ENCODE measurements around the gene PHLDA1.

Gene PHLDA1

GRCh38 chr12:76037130-76038103, 5.8 kb upstream of the PHLDA1 start:
- peak; percentile 9 for DNase-seq (ENCODE audit: low read depth)

GRCh38 chr12:76035045-76035444, 3.5 kb upstream of the PHLDA1 start:
- no peak for DNase-seq (ENCODE audit: low read depth)

- no peak for DNase-seq (ENCODE audit: low read depth)
These were observed 1.8 kb upstream of the PHLDA1 start for GRCh38 chr12:76033081-76034011.

- DNase-seq (ENCODE audit: low read depth), result no peak
These were observed 736 bp upstream of the PHLDA1 start for GRCh38 chr12:76032043-76032981.

GRCh38 chr12:76031081-76031413, 529 bp downstream of the PHLDA1 start:
- DNase-seq (ENCODE audit: low read depth), result no peak

- peak; percentile 4 for DNase-seq (ENCODE audit: low read depth)
These were observed 1.1 kb downstream of the PHLDA1 start for GRCh38 chr12:76030341-76031080.

GRCh38 chr12:76029982-76030340, 1.6 kb downstream of the PHLDA1 start:
- DNase-seq (ENCODE audit: low read depth), result no peak

- DNase-seq (ENCODE audit: low read depth), result no peak
These were observed 2.9 kb downstream of the PHLDA1 start for GRCh38 chr12:76028571-76029277.

GRCh38 chr12:76026643-76027063, 4.9 kb downstream of the PHLDA1 start:
- DNase-seq (ENCODE audit: low read depth), result no peak

- DNase-seq (ENCODE audit: low read depth), result no peak
These were observed 5.7 kb downstream of the PHLDA1 start for GRCh38 chr12:76025601-76026575.

- no peak for DNase-seq (ENCODE audit: low read depth)
These were observed 6.5 kb downstream of the PHLDA1 start for GRCh38 chr12:76024942-76025600.

GRCh38 chr12:76024102-76024781, 7.3 kb downstream of the PHLDA1 start:
- DNase-seq (ENCODE audit: low read depth), result no peak

GRCh38 chr12:76023069-76023690, 8.4 kb downstream of the PHLDA1 start:
- DNase-seq (ENCODE audit: low read depth), result no peak

- no peak for DNase-seq (ENCODE audit: low read depth)
These were observed 9.1 kb downstream of the PHLDA1 start for GRCh38 chr12:76022506-76022905.

GRCh38 chr12:76020731-76021672, 10.6 kb downstream of the PHLDA1 start:
- peak; percentile 49 for DNase-seq (ENCODE audit: low read depth)

GRCh38 chr12:76020281-76020680, 11.3 kb downstream of the PHLDA1 start:
- peak; percentile 9 for DNase-seq (ENCODE audit: low read depth)

Measured in T follicular helper cell (primary cell).